Stimulated activated CD8-positive, alpha-beta memory T cell treated with anti-CD3 and anti-CD28 coated beads, Interleukin-12 subunit alpha, Interleukin-12 subunit beta, amount 100 ng/mL, for 24 hours (primary cell): Measurements from ENCODE around the gene TTC31.
"Not testable (repeated sequence)": the region's sequence is repeated elsewhere in the genome, so short reads cannot be mapped to it uniquely, and the experiment has no call there.

Source experiments
- DNase-seq: peaks from one replicate; pipeline ENCODE4 v3.0.0-alpha.2; 2020; ENCODE audit errors: extremely low read depth

The TTC31 gene

GRCh38 chr2:74482801-74483674 lies at the start of gene TTC31, which contains the start of gene CCDC142:
Gene TTC31, plus strand, starts transcription at chr2:74483081. Its CDS starts 15 bp downstream, at chr2:74483096.
Gene CCDC142, minus strand, starts transcription at chr2:74482998. Its CDS starts 161 bp downstream, at chr2:74482837.
- DNase-seq, result peak; percentile 78

- no peak for DNase-seq
Observed at GRCh38 chr2:74436111-74436805, 46.6 kb upstream of the TTC31 start.

- no peak for DNase-seq
Observed at GRCh38 chr2:74436848-74437695, 45.8 kb upstream of the TTC31 start.

- DNase-seq, result no peak
Observed at GRCh38 chr2:74438248-74438647, 44.6 kb upstream of the TTC31 start.

GRCh38 chr2:74439373-74439772 lies 43.5 kb upstream of the TTC31 start:
- DNase-seq, result no peak

GRCh38 chr2:74439803-74440377 lies 43.0 kb upstream of the TTC31 start:
- no peak for DNase-seq

- DNase-seq, result no peak
Observed at GRCh38 chr2:74440378-74441169, 42.3 kb upstream of the TTC31 start.

- no peak for DNase-seq
Observed at GRCh38 chr2:74441170-74441689, 41.7 kb upstream of the TTC31 start.

GRCh38 chr2:74441690-74442482 lies 41.0 kb upstream of the TTC31 start, which contains the start of gene RTKN:
Gene RTKN, minus strand, starts transcription at chr2:74441937. Its CDS starts 121 bp downstream, at chr2:74441816.
- DNase-seq, result no peak

GRCh38 chr2:74442483-74443297 lies 40.2 kb upstream of the TTC31 start:
- DNase-seq, result not testable (repeated sequence)

GRCh38 chr2:74444498-74445318 lies 38.2 kb upstream of the TTC31 start:
- no peak for DNase-seq

- no peak for DNase-seq
Observed at GRCh38 chr2:74447230-74447999, 35.5 kb upstream of the TTC31 start.

GRCh38 chr2:74448771-74449170 lies 34.1 kb upstream of the TTC31 start:
- no peak for DNase-seq

GRCh38 chr2:74450570-74451190 lies 32.2 kb upstream of the TTC31 start:
- DNase-seq, result no peak

GRCh38 chr2:74454654-74455511 lies 28.0 kb upstream of the TTC31 start, which contains the start of gene INO80B:
Gene INO80B, plus strand, starts transcription at chr2:74455087. Its CDS starts 30 bp downstream, at chr2:74455117.
- DNase-seq, result peak; percentile 85
